ENCODE measurements around the gene SH3BGRL. TPM values are rescaled to one million over a fixed set of nuclear protein-coding genes. Genes with fewer than 3 reads are reported as not detected.

SH3BGRL gene
- total RNA-seq, result 15.2 and 19.2 TPM in 2 replicates

GRCh38 chrX:81201671-81202455 is at the start of gene SH3BGRL, which contains the start of gene HMGN5:
Gene SH3BGRL, plus strand, starts transcription at chrX:81202102. Its CDS starts 99 bp downstream, at chrX:81202201.
Gene HMGN5, minus strand, starts transcription at chrX:81201913. Its CDS starts 80,364 bp downstream, at chrX:81121549.

Other genes starting within 250 kb of the SH3BGRL start
- 0.72 and 1.3 TPM in 2 replicates for gene HMGN5, start 189 bp upstream of the SH3BGRL start, total RNA-seq

Measured in tracheal epithelial cell (primary cell).